OCI-LY3 (cell line): ENCODE data around the gene ZFYVE9.
"Not testable (repeated sequence)": the region's sequence is repeated elsewhere in the genome, so short reads cannot be mapped to it uniquely, and the experiment has no call there.

Experiments
- H2AFZ ChIP-seq: fragments of 200-600, 300-600 bp; shearing (Covaris generic); 2 replicates; pipeline ENCODE4 v1.6.0; 2014; ENCODE audit warnings: antibody characterized with exemption, low read depth, low read length
- H3K27ac ChIP-seq: fragments of 200-600, 300-600 bp; sonication (generic); 2 replicates; pipeline ENCODE4 v1.5.1; 2014; ENCODE audit warnings: mild to moderate bottlenecking, low read length, moderate library complexity, mixed read lengths
- H3K27me3 ChIP-seq: fragments of 200-600, 300-600 bp; sonication (generic); 2 replicates; pipeline ENCODE4 v1.6.1; 2014; ENCODE audit warnings: low read depth, low read length, mixed read lengths
- H3K36me3 ChIP-seq: fragments of 200-600, 300-600 bp; sonication (generic); replicated peaks from 2 replicates; pipeline ENCODE3; 2014; ENCODE audit warnings: low read depth, low read length, mixed read lengths
- H3K4me1 ChIP-seq: fragments of 300-600, 200-600 bp; sonication (generic); 2 replicates; pipeline ENCODE4 v1.6.1; 2014; ENCODE audit warnings: low read length, mixed read lengths
- H3K4me2 ChIP-seq: fragments of 200-600, 300-600 bp; sonication (generic); 2 replicates; pipeline ENCODE4 v1.6.1; 2014; ENCODE audit warnings: low read length, mixed read lengths
- H3K4me3 ChIP-seq: fragments of 300-600, 200-600 bp; sonication (generic); 2 replicates; pipeline ENCODE4 v1.5.1; 2014; ENCODE audit warnings: antibody characterized with exemption, mild to moderate bottlenecking, low read length, moderate library complexity
- H3K79me2 ChIP-seq: fragments of 300-600, 200-600 bp; shearing (Covaris generic); 2 replicates; pipeline ENCODE4 v1.6.1; 2014; ENCODE audit warnings: mild to moderate bottlenecking, low read length, mixed read lengths
- H3K9ac ChIP-seq: fragments of 300-600, 200-600 bp; shearing (Covaris generic); 2 replicates; pipeline ENCODE4 v1.6.0; 2014; ENCODE audit warnings: mild to moderate bottlenecking, low read length, moderate library complexity
- H3K9me3 ChIP-seq: fragments of 200-600, 300-600 bp; shearing (Covaris generic); 2 replicates; pipeline ENCODE4 v1.6.1; 2014; ENCODE audit warnings: low read length, mixed read lengths; ENCODE audit not compliant: insufficient read depth
- H4K20me1 ChIP-seq: fragments of 200-600, 300-600 bp; sonication (generic); 2 replicates; pipeline ENCODE4 v1.6.1; 2016; ENCODE audit warnings: low read length, mixed read lengths; ENCODE audit not compliant: insufficient read depth
- CTCF ChIP-seq: fragments of 200-600, 300-600 bp; sonication (generic); IDR thresholded peaks from 2 replicates; pipeline ENCODE4 v1.5.1; 2014; ENCODE audit warnings: antibody characterized with exemption, low read length, low read depth
- EZH2phosphoT487 ChIP-seq: fragments of 200-600 bp; shearing (Covaris generic); IDR thresholded peaks from 2 replicates; pipeline ENCODE4 v1.6.1; 2018; ENCODE audit warnings: antibody characterized with exemption, mixed run types, low read depth

The ZFYVE9 gene

DNA sequence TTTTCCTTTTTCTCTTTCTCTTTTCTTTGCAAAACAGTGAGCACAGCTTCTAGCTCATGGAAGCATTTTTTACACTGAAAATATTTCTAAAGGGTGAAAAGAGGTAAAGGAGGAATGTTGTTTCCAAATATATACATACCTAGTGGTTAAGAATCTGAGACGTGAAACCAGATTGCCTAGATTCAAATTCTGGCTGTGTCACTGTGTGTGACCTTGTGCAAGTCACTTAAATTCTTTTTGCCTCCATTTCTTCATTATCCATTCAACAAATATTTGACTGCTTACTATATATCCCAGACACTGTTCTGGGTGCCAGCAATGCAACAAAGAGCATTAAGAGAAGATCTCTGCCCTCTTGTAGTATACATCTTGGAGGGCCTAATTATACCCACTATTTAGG, 53.3 kb downstream of the ZFYVE9 start:
- no peak overlapping the region for H3K27ac ChIP-seq
- no peak overlapping the region for H2AFZ ChIP-seq
- H3K9ac ChIP-seq: no peak overlapping the region
- H3K4me1 ChIP-seq: peaks cover 5% of the 10 kb centered on the region; the same call in 1 of the 2 replicates
- H3K4me2 ChIP-seq: no peak overlapping the region
- H3K79me2 ChIP-seq: no peaks in the 10 kb centered on the region
- TF ChIP-seq CTCF: no peak
- TF ChIP-seq EZH2phosphoT487: no peak
- no peaks in the 10 kb centered on the region for H3K9me3 ChIP-seq
- no peak overlapping the region for H3K4me3 ChIP-seq
- H4K20me1 ChIP-seq: no peaks in the 10 kb centered on the region
- no peaks in the 10 kb centered on the region for H3K27me3 ChIP-seq
- H3K36me3 ChIP-seq: no peaks in the 10 kb centered on the region

- Histone ChIP-seq H4K20me1 (no peaks in the 10 kb centered on the region), H3K4me3 (no peak overlapping the region), H3K27ac (no peak overlapping the region), H3K36me3 (no peaks in the 10 kb centered on the region), H2AFZ (no peak overlapping the region), H3K9me3 (no peaks in the 10 kb centered on the region), H3K9ac (no peak overlapping the region), H3K27me3 (no peaks in the 10 kb centered on the region), H3K4me1 (peaks cover 12% of the 10 kb centered on the region), H3K4me2 (peak overlapping the region; percentile 64; the same call in 1 of the 2 replicates), H3K79me2 (no peaks in the 10 kb centered on the region)
- TF ChIP-seq CTCF (no peak), EZH2phosphoT487 (no peak)
These were observed 62.2 kb downstream of the ZFYVE9 start for GRCh38 chr1:52203935-52204625.

DNA sequence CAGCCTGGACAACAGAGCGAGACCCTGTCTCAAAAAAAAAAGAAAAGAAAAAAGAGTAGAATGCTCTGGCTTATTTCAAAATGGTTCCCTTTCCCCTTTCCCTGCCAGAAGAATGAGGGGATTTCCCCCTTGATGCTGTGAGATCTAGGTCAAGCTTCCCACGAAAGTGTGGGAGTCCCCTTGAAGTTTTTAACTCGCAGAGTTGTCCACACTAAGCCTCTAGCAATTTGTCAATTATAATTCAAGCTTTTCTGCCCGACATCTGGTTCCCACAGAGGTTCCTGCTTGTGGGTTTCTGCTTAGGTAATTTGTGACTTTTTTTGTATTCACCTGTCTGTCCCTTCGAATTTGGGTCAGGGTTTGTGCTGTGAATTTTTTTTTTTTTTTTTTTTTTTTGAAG, 62.8 kb downstream of the ZFYVE9 start:
- H3K4me1 ChIP-seq: peaks cover 12% of the 10 kb centered on the region
- H4K20me1 ChIP-seq: no peaks in the 10 kb centered on the region
- no peak overlapping the region for H3K9ac ChIP-seq
- H3K79me2 ChIP-seq: no peaks in the 10 kb centered on the region
- no peaks in the 10 kb centered on the region for H3K27me3 ChIP-seq
- no peaks in the 10 kb centered on the region for H3K9me3 ChIP-seq
- H3K4me2 ChIP-seq: peak overlapping the region; percentile 64
- no peak overlapping the region for H3K27ac ChIP-seq
- peak overlapping the region; percentile 38 for H3K4me3 ChIP-seq
- H3K36me3 ChIP-seq: no peaks in the 10 kb centered on the region
- H2AFZ ChIP-seq: no peak overlapping the region
- TF ChIP-seq EZH2phosphoT487 (no peak), CTCF (no peak)

DNA sequence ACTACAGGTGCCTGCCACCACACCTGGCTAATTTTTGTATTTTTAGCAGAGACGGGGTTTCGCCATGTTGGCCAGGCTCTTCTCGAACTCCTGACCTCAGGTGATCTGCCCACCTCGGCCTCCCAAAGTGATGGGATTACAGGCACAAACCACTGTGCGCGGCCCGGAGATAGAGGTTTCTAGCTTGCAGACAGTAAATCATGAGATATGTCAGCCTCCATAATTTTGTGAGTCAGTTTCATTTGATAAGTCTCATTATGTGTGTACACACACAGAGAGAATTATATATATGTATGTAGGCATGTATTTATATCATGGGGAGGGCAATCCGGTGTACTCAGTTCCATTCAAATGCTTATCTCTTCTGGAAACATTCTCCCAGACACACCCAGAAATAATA, 64.8 kb downstream of the ZFYVE9 start:
- H3K4me1 ChIP-seq: peaks cover 12% of the 10 kb centered on the region
- H4K20me1 ChIP-seq, H3K4me3 ChIP-seq, H3K79me2 ChIP-seq, H3K9me3 ChIP-seq, H3K27me3 ChIP-seq, H3K9ac ChIP-seq, H3K36me3 ChIP-seq, H3K4me2 ChIP-seq, H3K27ac ChIP-seq, H2AFZ ChIP-seq: not testable (repeated sequence)
